Neural progenitor cell (in vitro differentiated cells): ENCODE results near the gene NAP1L4.

Source experiments
- CTCF ChIP-seq: fragments of 200-600 bp; sonication (generic); IDR thresholded peaks from 2 replicates; pipeline ENCODE4 v1.5.1; 2017; ENCODE audit warnings: antibody characterized with exemption, mild to moderate bottlenecking
- EZH2phosphoT487 ChIP-seq: fragments of 200-600 bp; sonication (generic); IDR thresholded peaks from 2 replicates; pipeline ENCODE4 v1.6.1; 2017; ENCODE audit warnings: antibody characterized with exemption

- no peak for TF ChIP-seq CTCF
- no peak for TF ChIP-seq EZH2phosphoT487
Measured at GRCh38 chr11:2931771-2932738, 60.1 kb downstream of the NAP1L4 start.
